Subcutaneous adipose tissue (tissue), 4 donors: ENCODE data around the gene DEPDC1B. TPM values are rescaled to one million over a fixed set of nuclear protein-coding genes. Genes with fewer than 3 reads are reported as not detected.

Experiments used
- CTCF ChIP-seq: fragments of 450-650 bp; IDR thresholded peaks from one replicate; pipeline ENCODE4 v1.5.1; 2016; ENCODE audit warnings: low read depth, mild to moderate bottlenecking, control low read depth, antibody characterized with exemption, moderate library complexity
- total RNA-seq, 4 donors: library from RNA; depleted of rRNA; stranded (reverse); fragments of >200 nt; gene quantifications; one replicate each; pipeline ENCODE4 v1.1.0, GENCODE V29; 2016

Gene DEPDC1B
- total RNA-seq, 4 donors from 2014 or later: 0.75 to 1.8 (median 0.91) TPM

- no peak for TF ChIP-seq CTCF
Observed at GRCh38 chr5:60705144-60705543, 5.2 kb upstream of the DEPDC1B start.

GRCh38 chr5:60703944-60704343 lies 4.0 kb upstream of the DEPDC1B start:
- no peak for TF ChIP-seq CTCF

DNA sequence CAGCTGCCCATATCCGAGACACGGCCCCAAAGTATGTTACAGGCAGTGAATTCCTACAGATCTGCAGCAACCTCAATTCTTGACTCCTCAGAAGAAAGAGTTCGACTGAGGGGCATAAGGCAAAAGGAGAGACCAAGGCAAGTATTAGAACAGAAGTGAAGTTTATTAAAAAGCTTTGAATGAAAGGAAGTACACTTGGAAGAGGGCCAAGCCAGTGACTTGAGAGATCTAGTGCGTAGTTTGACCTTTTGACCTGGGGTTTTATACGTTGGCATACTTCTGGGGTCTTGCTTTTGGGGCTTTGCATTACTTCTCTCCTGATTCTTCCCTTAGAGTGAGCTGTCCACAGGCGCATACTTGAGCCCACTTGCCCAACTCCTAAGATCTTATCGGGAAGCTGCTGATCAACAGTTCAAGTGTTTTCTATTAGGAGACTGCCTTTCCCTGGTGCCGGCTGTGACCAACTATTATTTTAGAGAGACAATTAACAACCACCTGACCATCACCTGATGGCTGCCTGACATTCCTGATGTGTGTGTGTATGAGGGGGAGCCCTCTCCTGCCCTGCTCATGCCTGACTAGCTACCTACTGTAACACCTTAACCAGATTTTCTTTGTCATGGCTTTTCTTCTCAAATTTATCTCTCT lies 1.5 kb upstream of the DEPDC1B start:
- no peak for TF ChIP-seq CTCF

DNA sequence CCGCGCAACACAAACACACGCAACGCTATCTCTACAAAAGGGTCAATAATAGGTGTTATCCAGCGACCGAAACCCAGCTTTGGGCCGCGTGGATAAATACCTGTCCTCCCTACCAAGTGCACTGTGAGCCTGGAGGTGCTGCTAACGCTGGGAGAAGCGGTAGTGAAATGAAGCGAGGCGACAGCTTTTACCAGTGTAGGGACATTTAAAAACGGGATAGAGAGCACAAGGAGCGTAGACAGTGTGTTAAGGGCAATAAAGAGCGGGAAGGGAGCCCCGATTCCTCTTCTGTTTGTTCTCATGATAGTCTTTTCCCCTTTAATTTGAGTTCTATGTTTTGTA lies 421 bp upstream of the DEPDC1B start:
- no peak for TF ChIP-seq CTCF

GRCh38 chr5:60699288-60699608 lies 718 bp downstream of the DEPDC1B start:
- TF ChIP-seq CTCF: no peak

- no peak for TF ChIP-seq CTCF
Observed at GRCh38 chr5:60698336-60698735, 1.6 kb downstream of the DEPDC1B start.

DNA sequence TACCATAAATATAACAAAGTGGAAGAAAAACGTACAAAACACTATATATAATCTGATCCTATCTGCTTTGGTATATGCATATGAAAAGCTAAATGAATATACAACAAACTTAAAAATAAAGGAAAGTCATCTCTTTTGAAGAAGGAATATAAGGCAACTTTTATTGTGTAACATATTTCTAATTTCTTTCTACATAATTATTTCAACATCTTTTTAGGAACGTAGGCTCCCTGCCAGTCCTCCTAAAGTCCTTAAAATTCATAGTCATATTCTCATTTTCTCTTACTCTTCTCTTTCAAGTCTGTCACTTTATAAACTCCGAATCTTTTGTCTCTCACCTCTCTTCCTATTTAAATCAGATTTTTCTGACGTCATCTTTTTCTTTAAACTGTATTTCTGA lies 9.6 kb downstream of the DEPDC1B start:
- TF ChIP-seq CTCF: no peak

DNA sequence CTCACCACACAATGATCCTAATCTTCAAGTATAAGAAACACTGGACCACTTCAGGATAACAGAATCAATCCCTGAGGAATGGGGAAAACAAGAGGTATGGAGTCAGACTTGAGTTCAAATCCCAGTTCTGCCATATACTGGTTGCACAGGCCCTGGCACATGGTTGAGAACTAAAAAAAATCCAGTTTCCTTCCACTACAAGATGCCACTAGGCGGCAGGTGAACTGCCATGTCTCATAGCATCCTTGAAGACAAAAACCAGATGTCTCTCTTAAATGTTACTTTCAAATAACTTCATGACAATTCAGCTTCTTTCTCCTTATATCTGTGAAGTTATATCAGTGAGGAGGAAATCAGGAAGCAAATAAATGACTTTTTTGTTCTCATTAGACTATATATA lies 11.0 kb downstream of the DEPDC1B start:
- no peak for TF ChIP-seq CTCF
